K562 (cell line): ENCODE data around the gene AHNAK. TPM values are rescaled to one million over a fixed set of nuclear protein-coding genes. Genes with fewer than 3 reads are reported as not detected.

Experiments used
- ELF4 ChIP-seq: fragments of 450-650 bp; formaldehyde crosslinking; IDR thresholded peaks from 2 replicates; pipeline ENCODE4 v1.4.0; 2022; ENCODE audit warnings: missing genetic modification characterization
- FUS ChIP-seq: fragments of 200-400 bp; formaldehyde crosslinking; optimal IDR thresholded peaks from 2 replicates; pipeline ENCODE3; 2017; ENCODE audit warnings: low read depth, low read length
- HEY1 ChIP-seq: fragments of 250-450 bp; sonication (Bioruptor Pico); IDR thresholded peaks from 2 replicates; pipeline ENCODE4 v1.5.0; 2020; ENCODE audit warnings: mild to moderate bottlenecking, moderate library complexity, borderline replicate concordance
- IRF1 ChIP-seq: sonication (generic); formaldehyde crosslinking; IDR thresholded peaks from 2 replicates; pipeline ENCODE4 v1.8.0; 2022; ENCODE audit warnings: missing genetic modification reagents, mild to moderate bottlenecking, borderline replicate concordance
- JUND ChIP-seq, 2 experiments: IDR thresholded peaks; 2 replicates in 1 of 2; 3 replicates in 1 of 2; pipeline ENCODE4 v1.6.1; 2011; ENCODE audit warnings: borderline replicate concordance in 2 of 2, low read depth in 2 of 2, low read length in 2 of 2, improper control_type of control experiment in 1 of 2, missing biosample characterization in 1 of 2, missing genetic modification characterization in 1 of 2, missing genetic modification reagents in 1 of 2
- MBD2 ChIP-seq: sonication (generic); IDR thresholded peaks from 2 replicates; pipeline ENCODE4 v1.6.1; 2016; ENCODE audit warnings: low read depth, borderline replicate concordance
- MEF2A ChIP-seq: IDR thresholded peaks from 2 replicates; pipeline ENCODE4 v1.6.1; 2011; ENCODE audit warnings: low read depth, mild to moderate bottlenecking, low read length, moderate library complexity; ENCODE audit not compliant: control insufficient read depth
- NCOA1 ChIP-seq: fragments of 450-650 bp; IDR thresholded peaks from 2 replicates; pipeline ENCODE4 v1.6.1; 2016; ENCODE audit warnings: low read depth
- RBM25 ChIP-seq: fragments of 200-400 bp; formaldehyde crosslinking; IDR thresholded peaks from 2 replicates; pipeline ENCODE4 v1.6.1; 2018; ENCODE audit warnings: low read length, low read depth, moderate library complexity; ENCODE audit not compliant: severe bottlenecking
- SOX6 ChIP-seq: fragments of 450-650 bp; IDR thresholded peaks from 2 replicates; pipeline ENCODE4 v1.6.1; 2014; ENCODE audit warnings: mild to moderate bottlenecking
- ZNF79 ChIP-seq: fragments of 250-450 bp; sonication (Bioruptor Pico); IDR thresholded peaks from 2 replicates; pipeline ENCODE4 v1.4.0; 2020; ENCODE audit warnings: low read depth, mild to moderate bottlenecking, moderate library complexity
- polyA plus RNA-seq, 8 experiments: library from polyadenylated mRNA; depleted of rRNA in 4 of 8; stranded (reverse) in 5 of 8; unstranded in 3 of 8; fragments of >200 nt; fragmentation: Nextera tagmentation in 2 of 8; fragmentation: Illumina TruSeq in 1 of 8; extraction: Ambion mirVana in 2 of 8; extraction: Trizol in 1 of 8; gene quantifications; 2 replicates each; pipeline versions ENCODE4 v1.2.1 to v1.2.3, GENCODE V29; 2011 to 2014; ENCODE audit warnings: inconsistent platforms in 1 of 8, missing spikeins in 1 of 8
- total RNA-seq, 7 experiments: library from RNA; depleted of rRNA in 6 of 7; stranded (reverse); fragments of >200 nt in 6 of 7; fragmentation: Illumina TruSeq in 2 of 7; extraction: Trizol in 2 of 7; gene quantifications; 2 replicates each; pipeline versions ENCODE4 v1.2.1 to v1.2.3, GENCODE V29; 2011 to 2021; ENCODE audit warnings: low replicate concordance in 1 of 7
- TF ChIP-seq, protein P1 (sequence below): sonication (generic); formaldehyde crosslinking; IDR thresholded peaks from 2 replicates; pipeline ENCODE4 v1.9.0; 2022; ENCODE audit warnings: mild to moderate bottlenecking, missing genetic modification reagents
- TF ChIP-seq, protein P2 (sequence below): fragments of 200-800 bp; sonication (Bioruptor generic); IDR thresholded peaks from 2 replicates; pipeline ENCODE4 v1.6.1; 2017; ENCODE audit warnings: missing genetic modification characterization, missing compliant biosample characterization
- TF ChIP-seq, protein P3 (sequence below): fragments of 450-650 bp; formaldehyde crosslinking; IDR thresholded peaks from 2 replicates; pipeline ENCODE4 v1.4.0; 2022; ENCODE audit warnings: missing genetic modification characterization
- TF ChIP-seq, protein P4 (sequence below): fragments of 450-650 bp; IDR thresholded peaks from 2 replicates; pipeline ENCODE4 v1.6.1; 2018; ENCODE audit not compliant: partially characterized antibody
- TF ChIP-seq, protein P5 (sequence below): fragments of 450-650 bp; IDR thresholded peaks from 2 replicates; pipeline ENCODE4 v1.6.1; 2016; ENCODE audit warnings: borderline replicate concordance

AHNAK gene
- total and polyA plus RNA-seq, 9 of the 15 experiments (the other 6 are each of a cell fraction or from before 2014, with no cell fraction given): 1.5 to 89.7 (median 45.0) TPM

DNA sequence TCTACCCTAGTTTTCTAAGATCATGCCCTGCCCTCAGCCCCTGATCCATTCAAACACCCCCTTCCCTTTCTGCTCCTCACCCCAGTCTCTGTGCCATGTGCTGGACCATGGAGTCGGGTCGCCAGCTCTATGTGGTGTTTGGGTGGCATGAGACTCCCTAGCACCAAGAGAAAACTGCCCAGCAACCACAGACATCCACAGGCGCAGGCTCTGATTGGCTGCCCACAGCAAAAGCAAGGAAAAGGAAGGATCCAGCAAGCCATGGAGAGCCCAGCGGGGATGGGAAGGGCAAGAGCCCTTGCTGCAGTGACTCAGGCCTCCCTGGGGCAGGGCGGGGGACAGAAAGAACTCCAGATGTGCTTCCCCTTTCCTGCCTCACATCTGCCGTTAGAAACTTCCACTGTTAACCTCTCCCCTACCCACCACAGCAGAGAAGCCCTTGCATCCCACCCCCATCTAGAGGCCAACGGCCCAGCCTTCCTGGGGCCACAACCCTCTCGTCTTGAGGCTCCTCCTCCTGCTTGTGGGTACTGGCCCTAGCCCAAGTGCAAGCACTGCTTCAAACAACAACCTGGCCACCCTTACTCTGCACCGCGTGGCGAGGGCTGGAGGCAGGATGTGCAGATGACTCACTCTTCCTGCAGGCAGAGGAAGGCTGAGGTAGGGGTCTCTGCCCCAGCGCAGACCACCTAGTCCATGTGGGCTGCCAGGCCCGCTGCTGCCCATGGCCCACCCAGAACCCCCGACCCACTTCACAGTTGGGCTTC lies 9.7 kb upstream of the AHNAK start (continued):
- TF ChIP-seq ELF4 (peak; percentile 71), ZNF79 (CRISPR knock-in tag) (no peak), RBM25 (no peak), IRF1 (CRISPR knock-in tag) (no peak), JUND (IDR thresholded peaks at IDR 0.05; ENCODE audit: borderline replicate concordance, low read depth, low read length) (peak; percentile 77), JUND (tag; IDR thresholded peaks at IDR 0.05; ENCODE audit: borderline replicate concordance, low read depth, low read length) (peak; percentile 63; the same call in 2 of the 3 replicates), FUS (no peak), MBD2 (peak; percentile 18; the same call in 1 of the 2 replicates), MEF2A (no peak), HEY1 (CRISPR knock-in tag) (no peak), SOX6 (0 out of 2 replicates have a peak, but pooled peaks have one; percentile 30), NCOA1 (no peak)
- TF ChIP-seq, protein P1, sequence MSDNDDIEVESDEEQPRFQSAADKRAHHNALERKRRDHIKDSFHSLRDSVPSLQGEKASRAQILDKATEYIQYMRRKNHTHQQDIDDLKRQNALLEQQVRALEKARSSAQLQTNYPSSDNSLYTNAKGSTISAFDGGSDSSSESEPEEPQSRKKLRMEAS (CRISPR knock-in tag): peak; percentile 86
- TF ChIP-seq, protein P2, sequence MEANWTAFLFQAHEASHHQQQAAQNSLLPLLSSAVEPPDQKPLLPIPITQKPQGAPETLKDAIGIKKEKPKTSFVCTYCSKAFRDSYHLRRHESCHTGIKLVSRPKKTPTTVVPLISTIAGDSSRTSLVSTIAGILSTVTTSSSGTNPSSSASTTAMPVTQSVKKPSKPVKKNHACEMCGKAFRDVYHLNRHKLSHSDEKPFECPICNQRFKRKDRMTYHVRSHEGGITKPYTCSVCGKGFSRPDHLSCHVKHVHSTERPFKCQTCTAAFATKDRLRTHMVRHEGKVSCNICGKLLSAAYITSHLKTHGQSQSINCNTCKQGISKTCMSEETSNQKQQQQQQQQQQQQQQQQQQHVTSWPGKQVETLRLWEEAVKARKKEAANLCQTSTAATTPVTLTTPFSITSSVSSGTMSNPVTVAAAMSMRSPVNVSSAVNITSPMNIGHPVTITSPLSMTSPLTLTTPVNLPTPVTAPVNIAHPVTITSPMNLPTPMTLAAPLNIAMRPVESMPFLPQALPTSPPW (CRISPR knock-in tag): no peak; the same call in none of the 2 replicates
- TF ChIP-seq, protein P3, sequence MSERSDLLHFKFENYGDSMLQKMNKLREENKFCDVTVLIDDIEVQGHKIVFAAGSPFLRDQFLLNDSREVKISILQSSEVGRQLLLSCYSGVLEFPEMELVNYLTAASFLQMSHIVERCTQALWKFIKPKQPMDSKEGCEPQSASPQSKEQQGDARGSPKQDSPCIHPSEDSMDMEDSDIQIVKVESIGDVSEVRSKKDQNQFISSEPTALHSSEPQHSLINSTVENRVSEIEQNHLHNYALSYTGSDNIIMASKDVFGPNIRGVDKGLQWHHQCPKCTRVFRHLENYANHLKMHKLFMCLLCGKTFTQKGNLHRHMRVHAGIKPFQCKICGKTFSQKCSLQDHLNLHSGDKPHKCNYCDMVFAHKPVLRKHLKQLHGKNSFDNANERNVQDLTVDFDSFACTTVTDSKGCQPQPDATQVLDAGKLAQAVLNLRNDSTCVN (CRISPR knock-in tag): 0 out of 2 replicates have a peak, but pooled peaks have one; percentile 28
- TF ChIP-seq, protein P4, sequence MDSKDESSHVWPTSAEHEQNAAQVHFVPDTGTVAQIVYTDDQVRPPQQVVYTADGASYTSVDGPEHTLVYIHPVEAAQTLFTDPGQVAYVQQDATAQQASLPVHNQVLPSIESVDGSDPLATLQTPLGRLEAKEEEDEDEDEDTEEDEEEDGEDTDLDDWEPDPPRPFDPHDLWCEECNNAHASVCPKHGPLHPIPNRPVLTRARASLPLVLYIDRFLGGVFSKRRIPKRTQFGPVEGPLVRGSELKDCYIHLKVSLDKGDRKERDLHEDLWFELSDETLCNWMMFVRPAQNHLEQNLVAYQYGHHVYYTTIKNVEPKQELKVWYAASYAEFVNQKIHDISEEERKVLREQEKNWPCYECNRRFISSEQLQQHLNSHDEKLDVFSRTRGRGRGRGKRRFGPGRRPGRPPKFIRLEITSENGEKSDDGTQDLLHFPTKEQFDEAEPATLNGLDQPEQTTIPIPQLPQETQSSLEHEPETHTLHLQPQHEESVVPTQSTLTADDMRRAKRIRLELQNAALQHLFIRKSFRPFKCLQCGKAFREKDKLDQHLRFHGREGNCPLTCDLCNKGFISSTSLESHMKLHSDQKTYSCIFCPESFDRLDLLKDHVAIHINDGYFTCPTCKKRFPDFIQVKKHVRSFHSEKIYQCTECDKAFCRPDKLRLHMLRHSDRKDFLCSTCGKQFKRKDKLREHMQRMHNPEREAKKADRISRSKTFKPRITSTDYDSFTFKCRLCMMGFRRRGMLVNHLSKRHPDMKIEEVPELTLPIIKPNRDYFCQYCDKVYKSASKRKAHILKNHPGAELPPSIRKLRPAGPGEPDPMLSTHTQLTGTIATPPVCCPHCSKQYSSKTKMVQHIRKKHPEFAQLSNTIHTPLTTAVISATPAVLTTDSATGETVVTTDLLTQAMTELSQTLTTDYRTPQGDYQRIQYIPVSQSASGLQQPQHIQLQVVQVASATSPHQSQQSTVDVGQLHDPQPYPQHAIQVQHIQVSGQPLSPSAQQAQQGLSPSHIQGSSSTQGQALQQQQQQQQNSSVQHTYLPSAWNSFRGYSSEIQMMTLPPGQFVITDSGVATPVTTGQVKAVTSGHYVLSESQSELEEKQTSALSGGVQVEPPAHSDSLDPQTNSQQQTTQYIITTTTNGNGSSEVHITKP: peak; percentile 77
- TF ChIP-seq, protein P5, sequence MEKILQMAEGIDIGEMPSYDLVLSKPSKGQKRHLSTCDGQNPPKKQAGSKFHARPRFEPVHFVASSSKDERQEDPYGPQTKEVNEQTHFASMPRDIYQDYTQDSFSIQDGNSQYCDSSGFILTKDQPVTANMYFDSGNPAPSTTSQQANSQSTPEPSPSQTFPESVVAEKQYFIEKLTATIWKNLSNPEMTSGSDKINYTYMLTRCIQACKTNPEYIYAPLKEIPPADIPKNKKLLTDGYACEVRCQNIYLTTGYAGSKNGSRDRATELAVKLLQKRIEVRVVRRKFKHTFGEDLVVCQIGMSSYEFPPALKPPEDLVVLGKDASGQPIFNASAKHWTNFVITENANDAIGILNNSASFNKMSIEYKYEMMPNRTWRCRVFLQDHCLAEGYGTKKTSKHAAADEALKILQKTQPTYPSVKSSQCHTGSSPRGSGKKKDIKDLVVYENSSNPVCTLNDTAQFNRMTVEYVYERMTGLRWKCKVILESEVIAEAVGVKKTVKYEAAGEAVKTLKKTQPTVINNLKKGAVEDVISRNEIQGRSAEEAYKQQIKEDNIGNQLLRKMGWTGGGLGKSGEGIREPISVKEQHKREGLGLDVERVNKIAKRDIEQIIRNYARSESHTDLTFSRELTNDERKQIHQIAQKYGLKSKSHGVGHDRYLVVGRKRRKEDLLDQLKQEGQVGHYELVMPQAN: no peak
